Karpas-422 (cell line): ENCODE results near the gene SSU72. TPM values are rescaled to one million over a fixed set of nuclear protein-coding genes. Genes with fewer than 3 reads are reported as not detected.

ENCODE experiments used
- DNase-seq: peaks from one replicate; pipeline ENCODE4 v3.0.0-alpha.2; 2015
- H2AFZ ChIP-seq: fragments of 200-600 bp; sonication (generic); 2 replicates; pipeline ENCODE4 v1.6.1; 2014; ENCODE audit warnings: antibody characterized with exemption, low read length, mixed read lengths
- H3K27ac ChIP-seq: fragments of 200-600 bp; sonication (generic); 2 replicates; pipeline ENCODE4 v1.5.1; 2014; ENCODE audit warnings: mild to moderate bottlenecking, low read length, moderate library complexity
- H3K27me3 ChIP-seq: fragments of 200-600 bp; sonication (generic); 2 replicates; pipeline ENCODE4 v1.6.1; 2014; ENCODE audit warnings: low read length, mixed read lengths
- H3K36me3 ChIP-seq: fragments of 200-600 bp; sonication (generic); 2 replicates; pipeline ENCODE4 v1.6.1; 2014; ENCODE audit warnings: low read length, mixed read lengths; ENCODE audit not compliant: insufficient read depth
- H3K4me1 ChIP-seq: fragments of 200-600 bp; sonication (generic); 2 replicates; pipeline ENCODE4 v1.6.1; 2014; ENCODE audit warnings: mild to moderate bottlenecking, low read length, mixed read lengths
- H3K4me2 ChIP-seq: fragments of 200-600 bp; sonication (generic); 2 replicates; pipeline ENCODE4 v1.6.1; 2014; ENCODE audit warnings: low read length, low read depth, mild to moderate bottlenecking; ENCODE audit not compliant: poor library complexity, severe bottlenecking
- H3K4me3 ChIP-seq: fragments of 200-600 bp; sonication (generic); 2 replicates; pipeline ENCODE4 v1.5.1; 2014; ENCODE audit warnings: mild to moderate bottlenecking, antibody characterized with exemption, low read length, mixed read lengths
- H3K79me2 ChIP-seq: fragments of 200-600 bp; sonication (generic); 2 replicates; pipeline ENCODE4 v1.6.1; 2014; ENCODE audit warnings: mild to moderate bottlenecking, low read length, mixed read lengths
- H3K9ac ChIP-seq: fragments of 200-600 bp; sonication (generic); 2 replicates; pipeline ENCODE4 v1.6.0; 2014; ENCODE audit warnings: low read length
- H3K9me2 ChIP-seq: fragments of 200-600 bp; sonication (generic), shearing (Covaris generic); replicated peaks from 2 replicates; pipeline ENCODE4 v1.6.0; 2014; ENCODE audit warnings: mild to moderate bottlenecking, low read length, moderate library complexity; ENCODE audit not compliant: insufficient read depth
- H3K9me3 ChIP-seq: fragments of 300-700, 200-600 bp; sonication (generic); 2 replicates; pipeline ENCODE4 v1.6.1; 2014; ENCODE audit warnings: low read length, mixed read lengths
- H4K20me1 ChIP-seq: fragments of 200-600 bp; sonication (generic); 2 replicates; pipeline ENCODE4 v1.6.1; 2014; ENCODE audit warnings: mild to moderate bottlenecking, antibody characterized with exemption, low read length, low read depth; ENCODE audit not compliant: insufficient read depth
- total RNA-seq: library from RNA; depleted of rRNA; stranded (reverse); fragments of >200 nt; shearing (Covaris generic); gene quantifications from 2 replicates; pipeline ENCODE4 v1.2.3, GENCODE V29; 2014; ENCODE audit warnings: low replicate concordance

The SSU72 gene
- total RNA-seq, 1 experiment from 2014 or later: 70.9 TPM

DNA sequence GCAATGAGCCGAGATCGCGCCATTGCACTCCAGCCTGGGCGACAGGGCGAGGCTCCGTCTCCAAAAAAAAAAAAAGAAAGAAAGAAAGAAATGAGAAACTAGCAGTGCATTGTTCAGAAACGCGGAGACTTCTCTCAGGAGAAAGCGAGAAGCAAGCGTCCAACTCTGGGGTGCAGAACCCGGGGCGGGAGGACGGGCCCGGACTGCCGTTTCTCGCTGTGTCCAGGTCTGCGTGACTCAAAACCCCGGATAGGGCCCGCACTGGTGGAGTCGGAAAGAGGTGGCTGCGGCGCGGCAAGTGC is 40.2 kb upstream of the SSU72 start:
- H4K20me1 ChIP-seq: peaks cover 19% of the 10 kb centered on the region
- H3K4me1 ChIP-seq: peaks cover 23% of the 10 kb centered on the region
- no peaks in the 10 kb centered on the region for H3K27me3 ChIP-seq
- peaks cover 14% of the 10 kb centered on the region; the same call in 1 of the 2 replicates for H3K79me2 ChIP-seq
- no peaks in the 10 kb centered on the region for H3K9me3 ChIP-seq
- H3K4me2 ChIP-seq: peak overlapping the region; percentile 100
- peak overlapping the region; percentile 99 for H3K4me3 ChIP-seq
- no peak overlapping the region for H3K27ac ChIP-seq
- no peaks in the 10 kb centered on the region for H3K9me2 ChIP-seq
- H3K9ac ChIP-seq: peak overlapping the region; percentile 75
- H2AFZ ChIP-seq: 0 out of 2 replicates have a peak overlapping the region, but pooled peaks have one; percentile 45
- no peak for DNase-seq
- no peaks in the 10 kb centered on the region for H3K36me3 ChIP-seq

DNA sequence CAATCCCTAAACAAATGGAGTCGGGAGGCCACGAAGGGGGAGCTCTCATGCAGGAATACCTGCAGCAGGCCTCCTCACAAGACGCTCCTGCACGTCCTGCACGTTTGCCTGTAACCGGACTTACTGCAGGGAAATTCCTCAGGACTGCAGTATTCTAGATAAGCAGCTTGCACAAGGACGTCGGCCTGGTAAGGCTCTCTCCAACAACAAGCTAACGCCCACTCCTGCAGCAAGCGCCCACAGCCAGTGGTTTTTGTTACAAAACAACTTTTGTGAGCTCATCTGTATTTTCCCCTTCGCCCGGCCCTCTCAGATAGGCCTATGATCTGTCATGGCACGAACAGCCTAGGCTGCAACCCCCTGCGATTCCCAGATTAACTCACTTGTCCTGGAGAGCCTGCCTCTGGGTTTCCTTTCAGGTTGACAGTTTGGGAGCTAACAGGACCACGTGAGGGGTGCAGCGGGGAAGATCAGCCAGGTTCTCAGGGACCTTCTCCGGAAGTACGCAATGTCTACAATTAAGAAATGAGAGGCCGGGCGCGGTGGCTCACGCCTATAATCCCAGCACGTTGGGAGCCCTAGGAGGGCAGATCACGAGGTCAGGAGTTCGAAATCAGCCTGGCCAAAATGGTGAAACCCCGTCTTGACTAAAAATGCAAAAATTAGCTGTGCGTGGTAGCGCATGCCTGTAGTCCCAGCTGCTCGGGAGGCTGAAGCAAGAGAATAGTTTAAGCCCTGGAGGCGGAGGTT is 39.7 kb upstream of the SSU72 start:
- no peaks in the 10 kb centered on the region for H3K9me2 ChIP-seq
- H3K4me1 ChIP-seq: peaks cover 23% of the 10 kb centered on the region
- H3K27me3 ChIP-seq: no peaks in the 10 kb centered on the region
- H4K20me1 ChIP-seq: peaks cover 19% of the 10 kb centered on the region
- no peak overlapping the region for H3K27ac ChIP-seq
- H3K79me2 ChIP-seq: peaks cover 14% of the 10 kb centered on the region; the same call in 1 of the 2 replicates
- 0 out of 2 replicates have a peak overlapping the region, but pooled peaks have one; percentile 45 for H2AFZ ChIP-seq
- H3K9me3 ChIP-seq: no peaks in the 10 kb centered on the region
- peak overlapping the region; percentile 100 for H3K4me2 ChIP-seq
- H3K4me3 ChIP-seq: peak overlapping the region; percentile 99
- H3K36me3 ChIP-seq: no peaks in the 10 kb centered on the region
- peak overlapping the region; percentile 75 for H3K9ac ChIP-seq
- no peak for DNase-seq

GRCh38 chr1:1613509-1614082 is 38.9 kb upstream of the SSU72 start:
- H3K27ac ChIP-seq: no peak overlapping the region
- H3K9me3 ChIP-seq: no peaks in the 10 kb centered on the region
- H3K9me2 ChIP-seq: no peaks in the 10 kb centered on the region
- no peak overlapping the region for H3K4me3 ChIP-seq
- peaks cover 23% of the 10 kb centered on the region for H3K4me1 ChIP-seq
- no peak for DNase-seq
- no peaks in the 10 kb centered on the region for H3K27me3 ChIP-seq
- peaks cover 19% of the 10 kb centered on the region for H4K20me1 ChIP-seq
- H3K9ac ChIP-seq: no peak overlapping the region
- H3K79me2 ChIP-seq: peaks cover 14% of the 10 kb centered on the region; the same call in 1 of the 2 replicates
- H3K4me2 ChIP-seq: peak overlapping the region; percentile 100
- no peak overlapping the region for H2AFZ ChIP-seq
- no peaks in the 10 kb centered on the region for H3K36me3 ChIP-seq

GRCh38 chr1:1612104-1612400 is 37.4 kb upstream of the SSU72 start:
- DNase-seq: no peak
- H3K79me2 ChIP-seq: peaks cover 14% of the 10 kb centered on the region; the same call in 1 of the 2 replicates
- H3K4me3 ChIP-seq: no peak overlapping the region
- H3K27ac ChIP-seq: no peak overlapping the region
- no peaks in the 10 kb centered on the region for H3K36me3 ChIP-seq
- no peaks in the 10 kb centered on the region for H3K27me3 ChIP-seq
- H4K20me1 ChIP-seq: peaks cover 19% of the 10 kb centered on the region
- H3K9me3 ChIP-seq: no peaks in the 10 kb centered on the region
- no peaks in the 10 kb centered on the region for H3K9me2 ChIP-seq
- H3K9ac ChIP-seq: no peak overlapping the region
- H3K4me2 ChIP-seq: no peak overlapping the region
- peaks cover 20% of the 10 kb centered on the region for H3K4me1 ChIP-seq
- H2AFZ ChIP-seq: no peak overlapping the region

DNA sequence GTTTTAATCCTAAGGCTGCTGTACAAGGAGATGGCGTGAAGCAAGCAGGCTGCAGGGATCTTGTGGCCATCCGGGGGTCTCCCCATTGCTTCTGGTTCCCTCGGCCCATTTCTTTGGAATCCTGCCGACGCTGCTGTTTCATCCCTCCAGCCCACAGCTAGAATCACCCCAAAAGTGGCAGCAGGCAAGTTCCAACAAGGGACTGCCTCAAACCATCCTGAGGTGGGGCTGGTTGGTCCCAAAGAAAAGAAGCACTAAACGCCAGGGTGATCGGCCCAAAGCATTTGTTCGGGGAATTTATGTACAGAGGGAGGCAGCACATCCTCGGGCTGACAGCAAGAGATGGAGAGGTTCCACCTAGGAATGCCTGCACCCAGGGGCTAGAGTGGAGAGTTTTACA is 36.1 kb upstream of the SSU72 start:
- Histone ChIP-seq H3K27ac (no peak overlapping the region), H3K4me1 (peaks cover 11% of the 10 kb centered on the region), H3K9me2 (no peaks in the 10 kb centered on the region), H3K4me3 (no peak overlapping the region), H4K20me1 (peaks cover 11% of the 10 kb centered on the region; the same call in 1 of the 2 replicates), H3K36me3 (no peaks in the 10 kb centered on the region), H3K9me3 (no peaks in the 10 kb centered on the region), H3K4me2 (no peak overlapping the region), H3K79me2 (peaks cover 7% of the 10 kb centered on the region; the same call in 1 of the 2 replicates), H3K27me3 (no peaks in the 10 kb centered on the region), H2AFZ (no peak overlapping the region), H3K9ac (no peak overlapping the region)
- DNase-seq: no peak

DNA sequence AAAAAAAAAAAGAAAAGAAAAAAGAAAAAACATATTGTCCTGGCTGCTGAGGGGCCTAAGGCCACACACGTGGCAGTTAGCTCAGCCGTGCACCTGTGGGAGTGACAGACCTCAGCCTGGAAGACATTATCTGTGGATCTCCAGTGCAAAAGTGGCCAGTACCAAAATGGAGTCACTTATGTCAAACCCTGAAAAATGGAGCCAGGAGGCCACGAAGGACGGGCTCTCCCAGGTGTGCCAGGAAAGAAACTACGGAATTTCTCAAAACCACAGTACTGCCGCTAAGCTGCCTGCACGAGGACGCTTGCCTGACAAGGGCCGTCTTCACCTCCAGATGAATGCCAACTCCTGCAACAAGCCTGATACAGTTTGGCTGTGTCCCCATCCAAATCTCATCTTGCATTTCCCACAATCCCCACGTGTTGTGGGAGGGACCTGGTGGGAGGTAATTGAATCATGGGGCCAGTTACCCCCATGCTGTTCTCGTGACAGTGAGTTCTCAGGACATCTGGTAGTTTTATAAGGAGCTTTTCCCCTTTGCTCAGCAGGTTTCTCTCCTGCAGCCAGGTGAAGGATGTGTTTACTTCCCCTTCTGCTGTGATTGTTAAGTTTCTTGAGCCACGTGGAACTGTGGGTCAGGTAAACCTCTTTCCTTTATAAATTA is 35.3 kb upstream of the SSU72 start:
- Histone ChIP-seq H3K27me3 (no peaks in the 10 kb centered on the region), H3K9ac (no peak overlapping the region), H4K20me1 (peaks cover 11% of the 10 kb centered on the region; the same call in 1 of the 2 replicates), H3K27ac (no peak overlapping the region), H3K4me3 (no peak overlapping the region), H3K36me3 (no peaks in the 10 kb centered on the region), H3K79me2 (peaks cover 7% of the 10 kb centered on the region; the same call in 1 of the 2 replicates), H3K9me2 (no peaks in the 10 kb centered on the region), H3K4me2 (no peak overlapping the region), H3K4me1 (peaks cover 11% of the 10 kb centered on the region), H3K9me3 (no peaks in the 10 kb centered on the region), H2AFZ (no peak overlapping the region)
- no peak for DNase-seq

DNA sequence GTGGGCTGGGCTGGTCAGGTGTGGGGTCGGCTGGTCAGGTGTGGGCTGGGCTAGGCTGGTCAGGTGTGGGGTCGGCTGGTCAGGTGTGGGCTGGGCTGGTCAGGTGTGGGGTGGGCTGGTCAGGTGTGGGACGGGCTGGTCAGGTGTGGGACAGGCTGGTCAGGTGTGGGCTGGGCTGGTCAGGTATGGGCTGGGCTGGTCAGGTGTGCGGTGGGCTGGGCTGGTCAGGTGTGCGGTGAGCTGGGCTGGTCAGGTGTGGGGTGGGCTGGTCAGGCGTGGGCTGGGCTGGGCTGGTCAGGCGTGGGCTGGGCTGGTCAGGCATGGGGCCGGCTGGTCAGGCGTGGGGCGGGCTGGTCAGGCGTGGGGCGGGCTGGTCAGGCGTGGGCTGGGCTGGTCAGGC is 31.6 kb upstream of the SSU72 start:
- no peaks in the 10 kb centered on the region for H3K9me2 ChIP-seq
- H3K4me1 ChIP-seq: peaks cover 13% of the 10 kb centered on the region
- no peak for DNase-seq
- H3K27me3 ChIP-seq: no peaks in the 10 kb centered on the region
- H3K9ac ChIP-seq: no peak overlapping the region
- no peaks in the 10 kb centered on the region for H3K9me3 ChIP-seq
- no peaks in the 10 kb centered on the region for H3K79me2 ChIP-seq
- no peak overlapping the region for H3K27ac ChIP-seq
- no peak overlapping the region for H3K4me2 ChIP-seq
- no peak overlapping the region for H2AFZ ChIP-seq
- H4K20me1 ChIP-seq: no peaks in the 10 kb centered on the region
- H3K4me3 ChIP-seq: no peak overlapping the region
- no peaks in the 10 kb centered on the region for H3K36me3 ChIP-seq

DNA sequence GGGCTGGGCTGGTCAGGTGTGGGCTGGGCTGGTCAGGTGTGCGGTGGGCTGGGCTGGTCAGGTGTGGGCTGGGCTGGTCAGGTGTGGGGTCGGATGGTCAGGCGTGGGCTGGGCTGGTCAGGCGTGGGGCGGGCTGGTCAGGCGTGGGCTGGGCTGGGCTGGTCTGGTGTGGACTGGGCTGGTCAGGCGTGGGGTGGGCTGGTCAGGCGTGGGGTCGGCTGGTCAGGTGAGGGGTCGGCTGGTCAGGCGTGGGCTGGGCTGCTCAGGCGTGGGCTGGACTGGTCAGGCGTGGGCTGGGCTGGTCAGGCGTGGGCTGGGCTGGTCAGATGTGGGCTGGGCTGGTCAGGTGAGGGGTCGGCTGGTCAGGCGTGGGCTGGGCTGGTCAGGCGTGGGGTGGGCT is 31.1 kb upstream of the SSU72 start:
- H3K27ac ChIP-seq: no peak overlapping the region
- no peak overlapping the region for H2AFZ ChIP-seq
- no peaks in the 10 kb centered on the region for H3K27me3 ChIP-seq
- H3K9me2 ChIP-seq: no peaks in the 10 kb centered on the region
- no peak for DNase-seq
- H3K9me3 ChIP-seq: no peaks in the 10 kb centered on the region
- H3K36me3 ChIP-seq: no peaks in the 10 kb centered on the region
- H3K4me2 ChIP-seq: no peak overlapping the region
- H3K4me1 ChIP-seq: peaks cover 13% of the 10 kb centered on the region
- H4K20me1 ChIP-seq: no peaks in the 10 kb centered on the region
- H3K79me2 ChIP-seq: no peaks in the 10 kb centered on the region
- H3K4me3 ChIP-seq: no peak overlapping the region
- no peak overlapping the region for H3K9ac ChIP-seq
